GM18519 (cell line): ENCODE results near the gene SYF2.
"Not testable (repeated sequence)": the region's sequence is repeated elsewhere in the genome, so short reads cannot be mapped to it uniquely, and the experiment has no call there.

Experiments
- ATAC-seq: cut with Tn5 transposase; IDR thresholded peaks from one replicate; pipeline ENCODE4 v1.9.1; 2021; ENCODE audit warnings: mild to moderate bottlenecking, moderate library complexity; ENCODE audit not compliant: unreplicated experiment, low FRiP score

The SYF2 gene

DNA sequence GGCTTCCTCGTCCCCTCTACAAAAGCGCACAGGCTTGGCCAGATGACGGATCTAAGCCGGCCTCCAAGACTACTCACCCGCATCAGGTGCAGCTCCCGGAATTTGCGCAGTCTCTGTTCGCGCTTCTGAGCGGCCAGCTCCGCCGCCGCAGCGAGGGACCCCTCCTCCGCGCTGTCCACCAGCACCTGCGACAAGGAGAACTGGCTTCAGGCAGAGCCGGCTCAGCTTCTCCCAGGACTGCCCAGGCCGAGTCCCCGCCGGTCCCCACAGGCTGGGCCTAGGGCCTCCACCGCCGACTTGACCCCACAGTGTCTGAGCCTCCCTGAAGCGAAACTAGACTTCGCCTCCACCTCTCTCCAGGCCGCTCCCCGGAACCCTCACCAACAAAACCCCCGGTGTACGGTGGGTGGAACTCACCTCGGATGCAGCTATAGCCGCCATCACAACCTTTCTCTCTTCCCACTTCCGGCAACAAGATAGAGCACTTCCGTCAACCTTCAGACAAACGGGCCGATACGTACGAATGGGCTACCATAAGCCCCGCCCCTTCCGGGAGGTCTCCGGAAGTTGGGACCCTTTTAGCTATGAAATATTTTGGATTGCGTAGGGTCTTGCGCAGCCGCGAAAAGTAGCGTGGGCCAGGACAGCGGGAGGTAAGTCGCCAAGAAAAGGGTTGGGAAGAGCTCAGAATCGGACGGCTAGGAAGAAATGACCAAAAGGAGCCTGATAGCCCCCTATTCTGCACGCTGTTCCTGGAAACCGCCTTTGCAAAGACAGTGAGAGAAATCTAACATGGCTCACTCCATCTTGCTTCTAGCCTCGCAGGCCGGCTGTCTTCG is at the start of gene SYF2:
Gene SYF2, minus strand, starts transcription at position 476 of the 839 bp plus-strand sequence. Its CDS starts 35 bp downstream, at position 441.
- no peak for ATAC-seq

DNA sequence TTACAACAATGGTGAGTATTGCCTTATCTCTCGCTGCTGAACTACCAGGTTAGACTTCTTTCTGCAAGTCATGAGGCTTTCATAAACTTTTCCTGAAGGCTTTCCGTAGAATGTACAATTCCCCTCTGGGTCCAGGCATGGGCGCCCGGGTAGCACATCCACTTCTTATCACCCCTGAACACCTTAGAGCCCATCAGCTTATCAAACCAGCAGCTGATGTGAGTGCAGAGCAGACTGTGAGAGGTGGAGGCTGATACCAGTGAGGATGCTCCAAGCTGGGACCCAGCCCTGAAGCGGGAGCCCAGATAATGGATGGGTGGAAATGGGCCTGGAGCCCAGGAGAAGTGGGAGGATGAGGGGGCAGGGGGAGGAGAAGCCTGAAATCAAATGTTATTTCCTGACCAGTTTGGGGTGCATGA is 47.4 kb upstream of the SYF2 start:
- not testable (repeated sequence) for ATAC-seq

GRCh38 chr1:25278790-25279189 is 46.5 kb upstream of the SYF2 start:
- not testable (repeated sequence) for ATAC-seq

- ATAC-seq: not testable (repeated sequence)
Measured at GRCh38 chr1:25278358-25278757, 46.1 kb upstream of the SYF2 start.

DNA sequence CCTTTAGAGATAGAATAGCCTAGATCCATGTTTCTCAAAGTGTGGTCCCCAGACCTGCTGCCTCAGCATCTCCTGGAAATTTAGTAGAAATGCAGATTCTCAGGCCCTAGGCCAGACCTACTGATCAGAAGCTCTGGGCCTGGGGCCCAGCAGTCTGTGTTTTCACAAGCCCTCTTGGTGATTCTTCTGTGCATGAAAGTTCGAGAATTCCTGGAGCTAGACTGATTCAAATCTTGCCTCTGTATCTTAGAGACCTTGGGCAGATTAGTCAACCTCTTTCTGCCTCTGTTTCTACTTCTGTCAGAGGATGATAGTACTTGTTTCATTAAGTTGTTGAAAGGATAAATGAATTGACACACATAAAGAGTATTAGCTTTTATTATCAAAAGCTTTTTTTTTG is 45.0 kb upstream of the SYF2 start:
- not testable (repeated sequence) for ATAC-seq

GRCh38 chr1:25275648-25276047 is 43.3 kb upstream of the SYF2 start:
- not testable (repeated sequence) for ATAC-seq

DNA sequence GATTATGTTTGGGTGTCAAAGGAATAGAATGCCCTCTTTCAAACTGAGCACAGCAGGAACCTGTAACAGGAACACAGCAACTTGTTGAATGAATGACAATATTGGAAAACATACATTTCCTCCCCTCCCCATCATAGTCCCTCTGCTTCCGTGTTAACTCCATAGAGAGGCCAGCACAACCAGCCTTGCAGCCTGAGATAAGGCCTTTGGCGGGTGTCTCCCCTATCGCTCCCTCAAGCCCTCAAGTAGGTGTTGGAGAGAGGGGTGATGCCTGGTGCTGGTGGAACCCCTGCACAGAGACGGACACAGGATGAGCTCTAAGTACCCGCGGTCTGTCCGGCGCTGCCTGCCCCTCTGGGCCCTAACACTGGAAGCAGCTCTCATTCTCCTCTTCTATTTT is 39.9 kb upstream of the SYF2 start, which contains the start of gene RHD:
Gene RHD, plus strand, starts transcription at position 272 of the 400 bp plus-strand sequence. Its CDS starts 39 bp downstream, at position 311.
- ATAC-seq: not testable (repeated sequence)

DNA sequence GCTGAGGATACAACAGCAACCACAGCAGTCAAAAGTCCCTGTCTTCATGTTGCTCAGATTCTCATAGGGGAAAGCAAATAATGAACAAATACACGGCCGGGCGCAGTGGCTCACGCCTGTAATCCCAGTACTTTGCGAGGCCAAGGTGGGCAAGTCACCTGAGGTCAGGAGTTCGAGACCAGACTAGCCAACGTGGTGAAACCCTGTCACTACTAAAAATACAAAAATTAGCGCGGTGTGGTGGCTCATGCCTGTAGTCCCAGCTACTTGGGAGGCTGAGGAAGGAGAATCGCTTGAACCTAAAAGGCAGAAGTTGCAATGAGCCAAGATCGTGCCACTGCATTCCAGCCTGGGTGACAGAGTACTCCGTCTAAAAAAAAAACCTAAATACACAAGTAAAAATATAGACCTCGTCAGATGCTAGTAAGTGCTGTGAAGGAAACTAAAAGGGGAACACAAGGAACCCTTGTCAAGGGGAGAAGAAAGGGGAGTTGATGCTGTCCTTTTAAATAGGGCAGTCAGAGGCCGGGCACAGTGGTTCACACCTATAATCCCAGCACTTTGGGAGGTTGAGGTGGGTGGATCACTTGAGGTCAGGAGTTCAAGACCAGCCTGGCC is 36.0 kb upstream of the SYF2 start:
- not testable (repeated sequence) for ATAC-seq

- peak; percentile 53 for ATAC-seq
Measured at GRCh38 chr1:25267288-25268142, 35.2 kb upstream of the SYF2 start.

DNA sequence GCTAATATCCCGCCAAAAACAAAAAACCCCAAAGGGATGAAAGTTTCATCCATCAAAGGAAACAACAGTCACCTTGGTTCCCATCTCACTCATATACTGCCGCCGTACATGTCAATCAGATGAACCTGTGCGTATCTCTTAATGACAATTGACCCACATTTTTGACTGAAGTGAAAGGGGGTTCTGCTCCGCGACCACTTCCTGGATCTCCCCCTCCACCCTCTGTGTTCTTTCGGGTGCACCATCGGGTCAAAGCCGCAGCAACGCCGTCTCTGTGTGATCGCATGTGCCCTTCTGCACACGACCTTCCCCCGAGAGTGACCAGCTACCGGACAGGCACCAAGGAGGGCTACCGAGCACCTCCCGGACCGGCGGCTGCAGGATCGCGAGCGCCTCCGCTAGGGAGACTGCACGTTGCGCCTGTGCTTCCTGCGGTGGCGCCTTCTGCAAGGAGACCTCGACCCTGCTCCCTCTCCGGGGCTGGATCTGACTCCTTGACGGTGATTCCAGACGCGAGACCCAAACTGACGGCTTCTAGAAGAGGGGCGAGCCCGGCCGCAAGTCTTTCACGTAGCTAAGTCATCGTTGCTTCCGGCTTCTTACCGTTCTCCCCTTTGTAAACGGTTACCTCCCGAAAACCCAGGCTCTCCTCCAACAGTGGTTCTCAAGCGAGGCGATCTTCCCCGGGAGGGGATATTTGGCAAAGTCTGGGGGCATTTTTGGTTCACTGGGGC is 34.4 kb upstream of the SYF2 start:
- ATAC-seq: not testable (repeated sequence)

DNA sequence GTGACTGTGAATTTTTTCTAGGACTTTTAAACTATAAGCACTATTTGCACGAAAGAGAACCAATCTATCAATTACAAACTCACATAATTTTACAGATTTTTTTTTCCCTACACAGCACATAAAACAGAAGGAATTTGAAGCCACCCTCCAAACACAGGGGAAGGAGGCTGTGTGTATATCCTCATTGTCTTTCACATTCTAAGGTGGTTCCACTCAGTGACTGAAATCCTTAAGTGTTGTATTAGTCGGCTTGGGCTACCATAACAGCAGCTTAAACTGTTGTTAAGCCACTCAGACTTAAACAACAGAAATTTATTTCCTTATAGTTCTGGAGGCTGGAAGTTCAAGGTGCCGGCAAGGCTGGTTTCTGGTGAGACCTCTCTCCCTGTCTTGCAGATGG is 28.0 kb upstream of the SYF2 start:
- not testable (repeated sequence) for ATAC-seq

DNA sequence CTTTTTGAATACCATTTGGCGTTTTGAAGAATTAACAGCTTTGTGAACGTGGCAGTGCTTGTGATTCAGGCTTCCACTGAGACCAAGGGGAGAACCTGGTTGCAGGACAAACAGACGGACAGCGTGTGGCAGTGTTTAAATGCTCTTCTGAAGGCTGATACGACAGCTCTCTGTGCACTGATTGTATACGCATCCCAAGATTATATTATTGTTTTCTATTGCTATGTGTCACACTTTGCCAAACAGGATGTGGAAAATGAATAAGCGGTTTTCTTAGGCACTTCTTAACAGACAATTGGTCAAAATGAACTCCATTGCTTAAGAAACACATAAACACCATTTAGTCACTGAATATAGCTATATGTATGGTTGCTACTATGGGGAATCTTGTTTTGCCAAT is 27.5 kb upstream of the SYF2 start:
- not testable (repeated sequence) for ATAC-seq

DNA sequence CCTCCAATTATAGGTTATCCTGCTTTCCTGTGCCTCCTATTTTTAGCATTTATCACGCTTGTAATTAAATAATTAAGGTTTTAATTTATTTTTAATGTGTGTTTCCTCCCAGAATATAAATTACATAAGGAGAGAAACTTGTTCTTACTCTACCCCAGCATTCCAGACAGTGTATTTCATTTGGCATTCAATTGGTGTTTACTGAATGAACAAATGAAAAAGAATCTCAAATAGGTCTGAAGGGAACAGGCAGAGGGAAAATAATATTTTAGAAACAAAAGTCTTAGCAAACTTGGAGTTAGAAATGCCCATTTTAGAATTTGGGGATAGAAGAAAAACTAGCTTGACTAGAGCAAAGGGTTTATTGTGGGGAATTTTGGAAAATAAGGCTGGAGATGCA is 24.9 kb upstream of the SYF2 start:
- ATAC-seq: no peak

DNA sequence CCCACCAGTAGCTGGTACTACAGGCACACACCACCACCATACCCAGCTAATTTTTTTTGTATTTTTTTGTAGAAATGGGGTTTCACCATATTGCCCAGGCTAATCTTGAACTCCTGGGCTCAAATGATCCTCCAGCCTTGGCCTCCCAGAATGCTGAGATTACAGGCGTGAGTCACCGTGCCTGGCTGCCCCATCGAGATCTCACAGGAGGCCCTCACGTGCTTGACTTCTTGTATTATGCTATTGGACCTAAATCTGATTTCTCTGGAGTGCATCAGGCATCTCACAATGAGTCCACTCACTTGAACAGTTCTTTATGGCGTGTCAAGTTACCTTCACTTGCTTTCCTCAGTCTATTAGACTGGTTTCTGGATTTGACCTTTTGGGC is 24.3 kb upstream of the SYF2 start:
- ATAC-seq: no peak

DNA sequence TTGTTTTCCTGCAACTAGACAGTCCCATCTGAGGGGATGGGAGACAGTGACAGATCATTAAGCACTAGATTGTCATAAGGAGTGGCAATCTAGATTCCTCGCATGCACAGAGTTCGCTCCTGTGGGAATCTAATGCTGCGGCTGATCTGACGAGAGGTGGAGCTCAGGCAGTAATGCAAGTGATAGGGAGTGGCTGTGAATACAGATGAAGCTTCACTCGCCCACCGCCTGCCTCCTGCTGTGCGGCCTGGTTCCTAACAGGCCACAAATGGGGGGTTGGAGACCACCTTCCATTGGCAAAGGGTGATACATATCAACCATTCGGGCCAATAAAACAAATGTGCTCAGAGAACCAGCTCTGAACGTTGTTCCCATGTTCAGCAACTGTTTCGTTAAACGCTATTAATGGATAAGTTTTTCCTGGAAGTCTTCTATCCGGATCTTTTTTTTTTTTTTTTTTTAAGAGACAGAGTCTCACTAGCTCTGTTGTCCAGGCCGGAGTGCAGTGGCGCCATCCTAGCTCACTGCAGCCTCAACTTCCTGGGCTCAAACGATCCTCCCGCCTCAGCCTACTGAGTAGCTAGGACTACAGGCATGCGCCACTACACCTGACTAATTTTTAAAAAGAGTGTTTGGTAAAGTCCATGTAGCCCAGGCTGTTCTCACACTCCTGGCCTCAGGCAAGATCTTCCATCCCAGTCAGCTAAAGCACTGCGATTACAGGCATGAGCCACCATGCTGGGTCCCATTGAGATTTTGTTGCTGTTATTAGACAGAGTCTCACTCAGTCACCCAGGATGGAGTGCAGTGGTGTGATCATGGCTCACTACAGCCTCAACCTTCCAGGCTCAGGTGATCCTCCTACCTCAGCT is 23.6 kb upstream of the SYF2 start:
- no peak for ATAC-seq

DNA sequence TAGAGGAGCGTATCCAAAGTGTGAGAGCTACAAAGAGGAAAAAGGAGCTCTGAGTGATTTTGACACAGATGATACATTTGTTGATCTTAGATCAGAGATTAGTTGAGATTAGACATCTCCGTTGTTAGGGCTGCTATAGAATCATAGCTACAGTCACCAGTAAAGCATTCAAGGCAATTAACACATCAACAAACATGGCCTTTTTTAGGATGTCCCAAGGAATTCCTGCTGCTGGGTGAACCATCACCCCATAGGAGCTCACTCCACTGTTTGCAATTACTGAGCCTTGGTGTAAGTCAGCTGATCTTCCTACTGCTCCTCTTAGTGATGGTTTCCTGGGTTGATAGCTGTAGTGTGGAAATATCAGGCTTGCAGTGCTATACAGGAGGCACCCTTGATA is 21.6 kb upstream of the SYF2 start:
- no peak for ATAC-seq

- ATAC-seq: no peak
Measured at GRCh38 chr1:25247829-25248754, 15.8 kb upstream of the SYF2 start.
